Smooth muscle cell (in vitro differentiated cells): ENCODE measurements around the gene NUP205. TPM values are rescaled to one million over a fixed set of nuclear protein-coding genes. Genes with fewer than 3 reads are reported as not detected.

ENCODE experiments used
- DNase-seq: peaks from one replicate; lab custom pipeline; 2025; ENCODE audit not compliant: unreplicated experiment; lab: John Stamatoyannopoulos, UW
- H2AFZ ChIP-seq: fragments of 200-600 bp; sonication (generic); 2 replicates; pipeline ENCODE4 v1.6.0; 2016; ENCODE audit warnings: antibody characterized with exemption, low read depth, mild to moderate bottlenecking
- H3F3A ChIP-seq: fragments of 200-600 bp; sonication (generic); 2 replicates; pipeline ENCODE4 v1.6.0; 2017; ENCODE audit warnings: antibody characterized with exemption, low read depth
- H3K27ac ChIP-seq: fragments of 200-600 bp; sonication (generic); 2 replicates; pipeline ENCODE4 v1.5.1; 2016; ENCODE audit warnings: low read depth, mild to moderate bottlenecking
- H3K27me3 ChIP-seq: fragments of 200-600 bp; sonication (generic); 2 replicates; pipeline ENCODE4 v1.6.1; 2016; ENCODE audit warnings: low read depth, mild to moderate bottlenecking
- H3K36me3 ChIP-seq: fragments of 200-600 bp; sonication (generic); 2 replicates; pipeline ENCODE4 v1.5.1; 2016; ENCODE audit warnings: low read depth
- H3K4me1 ChIP-seq: fragments of 200-600 bp; sonication (generic); 2 replicates; pipeline ENCODE4 v1.5.1; 2016; ENCODE audit warnings: low read depth
- H3K4me2 ChIP-seq: fragments of 200-600 bp; sonication (generic); 2 replicates; pipeline ENCODE4 v1.6.0; 2016; ENCODE audit warnings: mild to moderate bottlenecking
- H3K4me3 ChIP-seq: fragments of 200-600 bp; sonication (generic); 2 replicates; pipeline ENCODE4 v1.5.1; 2016; ENCODE audit warnings: mild to moderate bottlenecking
- H3K79me2 ChIP-seq: fragments of 200-600 bp; sonication (generic); 2 replicates; pipeline ENCODE4 v1.6.0; 2016; ENCODE audit warnings: low read depth, mild to moderate bottlenecking
- H3K9ac ChIP-seq: fragments of 200-600 bp; sonication (generic); 2 replicates; pipeline ENCODE4 v1.6.0; 2016; ENCODE audit warnings: low read depth
- H3K9me3 ChIP-seq: fragments of 200-600 bp; sonication (generic); replicated peaks from 2 replicates; pipeline ENCODE4 v1.5.1; 2016; ENCODE audit warnings: low read depth
- H4K20me1 ChIP-seq: fragments of 200-600 bp; sonication (generic); 2 replicates; pipeline ENCODE4 v1.6.0; 2016; ENCODE audit warnings: low read depth
- WGBS: methylation state at CpG from one replicate; pipeline ENCODE4 v1.1.7; 2016; ENCODE audit warnings: low lambda C conversion rate; 5-methylcytosine and 5-hydroxymethylcytosine counted together
- polyA plus RNA-seq: library from polyadenylated mRNA; unstranded; fragments of >200 nt; fragmentation: Nextera tagmentation; extraction: Ambion mirVana; gene quantifications from 2 replicates; pipeline ENCODE4 v1.2.1, GENCODE V29; 2016
- total RNA-seq: library from RNA; depleted of rRNA; stranded (reverse); fragments of >200 nt; gene quantifications from 2 replicates; pipeline ENCODE4 v1.2.3, GENCODE V29; 2014
- TF ChIP-seq, protein P1 (sequence below): fragments of 200-600 bp; sonication (generic); IDR thresholded peaks from 2 replicates; pipeline ENCODE4 v1.5.1; 2017; ENCODE audit warnings: borderline replicate concordance, mild to moderate bottlenecking, antibody characterized with exemption; ENCODE audit not compliant: insufficient read depth, poor library complexity, severe bottlenecking

NUP205 gene
- total and polyA plus RNA-seq, 2 experiments from 2014 or later: 17.3 to 69.6 TPM

DNA sequence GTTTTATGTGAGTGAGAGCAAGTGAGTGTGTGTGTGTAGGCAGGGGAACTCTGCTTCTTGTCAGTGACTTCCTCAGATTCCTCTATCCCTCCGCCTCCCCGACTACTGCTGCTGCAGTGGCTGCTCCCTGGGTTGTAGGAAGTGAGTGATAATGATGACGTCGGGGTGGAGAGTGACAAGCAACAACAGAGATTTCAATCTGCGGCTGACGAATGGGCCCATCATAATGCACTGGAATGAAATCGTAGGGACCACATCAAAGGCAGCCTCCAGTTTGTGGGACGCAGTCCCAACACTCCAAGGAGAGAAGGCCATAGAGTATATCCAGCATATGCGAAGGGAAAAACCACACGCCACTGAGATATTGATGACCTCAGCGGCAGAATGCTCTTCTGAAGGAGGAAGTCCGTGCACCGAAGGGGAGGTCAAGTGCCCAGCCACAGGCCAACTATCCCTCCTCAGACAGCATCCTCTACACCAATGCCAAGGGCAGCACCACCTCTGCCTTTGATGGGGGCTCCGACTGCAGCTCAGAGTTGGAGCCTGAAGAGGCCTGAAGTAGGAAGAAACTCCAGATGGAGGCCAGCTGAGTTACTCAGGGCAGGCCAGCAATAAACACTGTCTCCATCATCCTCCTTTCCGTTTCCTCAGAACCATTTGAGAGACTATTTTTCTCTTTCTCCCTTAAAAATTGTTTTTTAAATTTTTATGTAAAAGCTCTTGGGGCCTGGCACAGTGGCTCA is 93.3 kb downstream of the NUP205 start:
- H3K9me3 ChIP-seq: no peaks in the 10 kb centered on the region
- peak; percentile 5 for DNase-seq
- H3K27me3 ChIP-seq: no peaks in the 10 kb centered on the region
- H3F3A ChIP-seq: no peaks in the 10 kb centered on the region
- no peaks in the 10 kb centered on the region for H3K4me1 ChIP-seq
- peak overlapping the region; percentile 53 for H3K4me2 ChIP-seq
- H2AFZ ChIP-seq: no peak overlapping the region
- peak overlapping the region; percentile 63 for H3K27ac ChIP-seq
- 7% methylated on average over 15 of the region's 15 CpGs for WGBS
- no peak overlapping the region for H3K4me3 ChIP-seq
- no peak overlapping the region for H3K9ac ChIP-seq
- H3K79me2 ChIP-seq: no peaks in the 10 kb centered on the region
- H4K20me1 ChIP-seq: no peaks in the 10 kb centered on the region
- TF ChIP-seq, protein P1, sequence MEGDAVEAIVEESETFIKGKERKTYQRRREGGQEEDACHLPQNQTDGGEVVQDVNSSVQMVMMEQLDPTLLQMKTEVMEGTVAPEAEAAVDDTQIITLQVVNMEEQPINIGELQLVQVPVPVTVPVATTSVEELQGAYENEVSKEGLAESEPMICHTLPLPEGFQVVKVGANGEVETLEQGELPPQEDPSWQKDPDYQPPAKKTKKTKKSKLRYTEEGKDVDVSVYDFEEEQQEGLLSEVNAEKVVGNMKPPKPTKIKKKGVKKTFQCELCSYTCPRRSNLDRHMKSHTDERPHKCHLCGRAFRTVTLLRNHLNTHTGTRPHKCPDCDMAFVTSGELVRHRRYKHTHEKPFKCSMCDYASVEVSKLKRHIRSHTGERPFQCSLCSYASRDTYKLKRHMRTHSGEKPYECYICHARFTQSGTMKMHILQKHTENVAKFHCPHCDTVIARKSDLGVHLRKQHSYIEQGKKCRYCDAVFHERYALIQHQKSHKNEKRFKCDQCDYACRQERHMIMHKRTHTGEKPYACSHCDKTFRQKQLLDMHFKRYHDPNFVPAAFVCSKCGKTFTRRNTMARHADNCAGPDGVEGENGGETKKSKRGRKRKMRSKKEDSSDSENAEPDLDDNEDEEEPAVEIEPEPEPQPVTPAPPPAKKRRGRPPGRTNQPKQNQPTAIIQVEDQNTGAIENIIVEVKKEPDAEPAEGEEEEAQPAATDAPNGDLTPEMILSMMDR: no peak
- H3K36me3 ChIP-seq: peaks cover 8% of the 10 kb centered on the region

DNA sequence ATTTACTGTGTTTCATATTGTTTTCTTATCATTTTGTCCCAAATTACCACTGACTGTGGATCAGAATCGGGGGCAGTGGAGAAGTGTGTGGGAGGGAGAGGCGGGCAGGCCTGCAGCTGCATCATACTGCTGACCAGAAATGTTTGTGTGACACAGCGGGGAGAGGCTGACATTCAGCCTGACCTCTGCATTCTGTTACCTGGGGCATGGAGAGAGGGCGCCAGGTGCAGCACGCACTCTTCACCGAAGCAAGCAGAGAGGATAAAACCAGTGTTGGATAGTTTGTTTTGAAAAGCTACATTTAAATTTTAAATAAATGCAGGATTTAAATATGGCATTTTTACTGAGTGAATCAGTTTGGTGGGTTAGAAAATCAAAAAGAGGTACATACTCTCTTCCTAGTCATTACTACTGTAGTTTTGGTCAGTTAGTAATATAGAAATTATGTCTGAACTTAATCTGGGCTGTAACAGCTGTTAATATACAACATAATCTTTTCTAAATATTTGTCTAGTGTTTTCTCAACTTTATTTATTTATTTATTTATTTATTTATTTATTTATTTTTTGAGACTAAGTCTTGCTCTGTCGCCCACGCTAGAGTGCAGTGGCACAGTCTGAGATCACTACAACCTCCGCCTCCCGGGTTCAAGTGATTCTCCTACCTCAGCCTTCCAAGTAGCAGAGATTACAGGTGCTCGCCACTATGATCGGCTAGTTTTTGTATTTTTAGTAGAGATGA is 95.8 kb downstream of the NUP205 start:
- H3K9me3 ChIP-seq: no peaks in the 10 kb centered on the region
- no peak for DNase-seq
- TF ChIP-seq, protein P1: no peak

DNA sequence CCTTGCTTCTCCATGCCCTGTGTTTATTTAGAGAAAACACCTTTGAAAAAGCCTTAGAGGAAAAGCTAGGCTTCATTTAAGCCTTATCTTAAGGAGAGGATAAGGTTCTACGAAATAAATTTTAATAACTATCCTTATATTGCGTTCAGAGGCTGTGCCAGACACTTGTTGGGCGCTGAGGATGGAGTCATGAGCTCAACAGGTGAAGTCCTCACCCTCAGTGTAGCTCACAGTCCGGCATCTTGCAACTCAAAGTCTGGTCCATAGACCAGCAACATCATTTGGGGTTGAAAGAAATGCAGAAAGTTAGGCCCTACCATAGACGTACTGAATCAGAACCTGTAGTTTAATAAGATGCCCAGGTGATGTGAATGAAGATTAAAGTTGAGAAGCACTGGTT is 100.8 kb downstream of the NUP205 start:
- Histone ChIP-seq H3K4me1 (peaks cover 6% of the 10 kb centered on the region), H3K9me3 (no peaks in the 10 kb centered on the region), H3K36me3 (no peaks in the 10 kb centered on the region), H3K9ac (no peak overlapping the region), H3F3A (peaks cover 6% of the 10 kb centered on the region), H3K27me3 (no peaks in the 10 kb centered on the region), H3K4me3 (no peak overlapping the region), H4K20me1 (no peaks in the 10 kb centered on the region), H3K79me2 (peaks cover 6% of the 10 kb centered on the region), H3K27ac (no peak overlapping the region), H3K4me2 (no peak overlapping the region), H2AFZ (no peak overlapping the region)
- TF ChIP-seq, protein P1: no peak
- WGBS: 90% methylated on average over 5 of the region's 5 CpGs
- DNase-seq: no peak

More for the DNA sequence above, 95.8 kb downstream of the NUP205 start:
- Histone ChIP-seq H3F3A (no peaks in the 10 kb centered on the region), H3K4me3 (no peak overlapping the region), H3K4me2 (peak overlapping the region; percentile 18), H3K27me3 (no peaks in the 10 kb centered on the region), H3K79me2 (no peaks in the 10 kb centered on the region), H2AFZ (no peak overlapping the region), H4K20me1 (no peaks in the 10 kb centered on the region), H3K36me3 (peaks cover under 1% of the 10 kb centered on the region), H3K9ac (no peak overlapping the region), H3K27ac (no peak overlapping the region), H3K4me1 (no peaks in the 10 kb centered on the region)
- WGBS: 78% methylated on average over 12 of the region's 12 CpGs
